Loucy (cell line): ENCODE data around the gene OR6P1.

Source experiments
- EZH2phosphoT487 ChIP-seq: fragments of 200-600 bp; IDR thresholded peaks from 2 replicates; pipeline ENCODE4 v1.6.1; 2018; ENCODE audit warnings: antibody characterized with exemption, mild to moderate bottlenecking, moderate library complexity, borderline replicate concordance
- TF ChIP-seq, protein P1 (sequence below): fragments of 200-600 bp; sonication (generic); conservative IDR thresholded peaks from 2 replicates; pipeline ENCODE4 v1.5.1; 2014; ENCODE audit warnings: mild to moderate bottlenecking, antibody characterized with exemption, low read length

GRCh38 chr1:158516966-158517365, 53.4 kb downstream of the OR6P1 start:
- TF ChIP-seq, protein P1, sequence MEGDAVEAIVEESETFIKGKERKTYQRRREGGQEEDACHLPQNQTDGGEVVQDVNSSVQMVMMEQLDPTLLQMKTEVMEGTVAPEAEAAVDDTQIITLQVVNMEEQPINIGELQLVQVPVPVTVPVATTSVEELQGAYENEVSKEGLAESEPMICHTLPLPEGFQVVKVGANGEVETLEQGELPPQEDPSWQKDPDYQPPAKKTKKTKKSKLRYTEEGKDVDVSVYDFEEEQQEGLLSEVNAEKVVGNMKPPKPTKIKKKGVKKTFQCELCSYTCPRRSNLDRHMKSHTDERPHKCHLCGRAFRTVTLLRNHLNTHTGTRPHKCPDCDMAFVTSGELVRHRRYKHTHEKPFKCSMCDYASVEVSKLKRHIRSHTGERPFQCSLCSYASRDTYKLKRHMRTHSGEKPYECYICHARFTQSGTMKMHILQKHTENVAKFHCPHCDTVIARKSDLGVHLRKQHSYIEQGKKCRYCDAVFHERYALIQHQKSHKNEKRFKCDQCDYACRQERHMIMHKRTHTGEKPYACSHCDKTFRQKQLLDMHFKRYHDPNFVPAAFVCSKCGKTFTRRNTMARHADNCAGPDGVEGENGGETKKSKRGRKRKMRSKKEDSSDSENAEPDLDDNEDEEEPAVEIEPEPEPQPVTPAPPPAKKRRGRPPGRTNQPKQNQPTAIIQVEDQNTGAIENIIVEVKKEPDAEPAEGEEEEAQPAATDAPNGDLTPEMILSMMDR: no peak
- TF ChIP-seq EZH2phosphoT487: no peak
